KMS-11 (cell line): ENCODE measurements around the gene LPP.

Source experiments
- H2AFZ ChIP-seq: fragments of 200-600 bp; sonication (generic); 2 replicates; pipeline ENCODE4 v1.6.1; 2016; ENCODE audit warnings: antibody characterized with exemption, mixed run types, low read depth
- H3K27ac ChIP-seq: fragments of 200-600 bp; sonication (generic); 2 replicates; pipeline ENCODE4 v1.6.1; 2016; ENCODE audit warnings: mild to moderate bottlenecking, mixed run types
- H3K27me3 ChIP-seq: fragments of 200-600 bp; sonication (generic); 2 replicates; pipeline ENCODE4 v1.6.1; 2017; ENCODE audit warnings: mild to moderate bottlenecking, low read depth, mixed run types, moderate library complexity; ENCODE audit not compliant: insufficient read depth
- H3K36me3 ChIP-seq: fragments of 200-600 bp; sonication (generic); 2 replicates; pipeline ENCODE4 v1.6.1; 2017; ENCODE audit warnings: mild to moderate bottlenecking, mixed run types; ENCODE audit not compliant: insufficient read depth
- H3K4me1 ChIP-seq: fragments of 200-600 bp; sonication (generic); 2 replicates; pipeline ENCODE4 v1.6.1; 2016; ENCODE audit warnings: mild to moderate bottlenecking, low read depth, mixed run types; ENCODE audit not compliant: poor library complexity, severe bottlenecking
- H3K4me2 ChIP-seq: fragments of 200-600 bp; sonication (generic); 2 replicates; pipeline ENCODE4 v1.7.0; 2016; ENCODE audit warnings: mild to moderate bottlenecking, mixed run types
- H3K4me3 ChIP-seq: fragments of 200-600 bp; sonication (generic); IDR thresholded peaks from 2 replicates; pipeline ENCODE4 v1.6.1; 2017; ENCODE audit warnings: low read depth, low read length, mixed read lengths; ENCODE audit not compliant: insufficient read depth
- H3K79me2 ChIP-seq: fragments of 200-600 bp; sonication (generic); 2 replicates; pipeline ENCODE4 v1.6.1; 2016; ENCODE audit warnings: low read depth, mixed run types; ENCODE audit not compliant: insufficient read depth
- H3K9ac ChIP-seq: fragments of 200-600 bp; sonication (generic); 2 replicates; pipeline ENCODE4 v1.6.1; 2016; ENCODE audit warnings: mild to moderate bottlenecking, mixed run types
- H4K20me1 ChIP-seq: fragments of 200-600 bp; sonication (generic); 2 replicates; pipeline ENCODE4 v1.6.1; 2016; ENCODE audit warnings: mild to moderate bottlenecking, mixed run types; ENCODE audit not compliant: insufficient read depth
- CTCF ChIP-seq: fragments of 200-600 bp; sonication (generic); conservative IDR thresholded peaks from 2 replicates; pipeline ENCODE4 v1.6.1; 2017; ENCODE audit warnings: low read depth, mild to moderate bottlenecking, antibody characterized with exemption, low read length, moderate library complexity, mixed read lengths

The LPP gene

DNA sequence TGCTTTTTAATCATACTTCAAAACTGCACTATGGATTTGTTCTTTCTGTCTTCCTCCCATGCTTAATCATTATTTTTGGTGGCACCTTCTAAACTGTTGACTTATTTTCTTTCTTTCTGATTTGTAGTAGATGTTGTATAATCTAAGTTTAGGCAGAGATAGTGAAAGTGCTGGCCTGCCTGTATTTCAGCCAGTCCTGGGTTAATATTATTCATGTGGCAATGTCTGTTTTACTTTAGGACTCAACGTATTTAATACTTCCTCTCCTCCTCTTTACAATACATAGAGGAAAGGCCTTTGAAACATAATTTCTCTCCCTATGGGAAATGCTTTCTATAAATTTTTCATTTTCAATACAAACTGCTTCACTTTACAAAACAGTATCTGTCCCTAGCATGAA is 690.1 kb downstream of the LPP start:
- no peak for TF ChIP-seq CTCF
- H3K27ac ChIP-seq, result no peak overlapping the region

GRCh38 chr3:188845514-188845913 is 691.6 kb downstream of the LPP start:
- Histone ChIP-seq H3K9ac (no peak overlapping the region), H3K36me3 (no peaks in the 10 kb centered on the region), H3K4me1 (no peaks in the 10 kb centered on the region), H3K4me2 (no peak overlapping the region), H3K27me3 (no peaks in the 10 kb centered on the region), H3K27ac (no peak overlapping the region), H4K20me1 (no peaks in the 10 kb centered on the region), H2AFZ (no peak overlapping the region), H3K4me3 (no peak overlapping the region), H3K79me2 (no peaks in the 10 kb centered on the region)
- TF ChIP-seq CTCF, result no peak

More for the DNA sequence above, 690.1 kb downstream of the LPP start:
- Histone ChIP-seq H3K4me3 (no peak overlapping the region), H3K27me3 (no peaks in the 10 kb centered on the region), H3K36me3 (no peaks in the 10 kb centered on the region), H4K20me1 (no peaks in the 10 kb centered on the region), H3K9ac (no peak overlapping the region), H3K4me1 (no peaks in the 10 kb centered on the region), H2AFZ (no peak overlapping the region), H3K79me2 (no peaks in the 10 kb centered on the region), H3K4me2 (no peak overlapping the region)

GRCh38 chr3:188848947-188849346 is 695.0 kb downstream of the LPP start:
- no peak for TF ChIP-seq CTCF

GRCh38 chr3:188853856-188854771 is 700.2 kb downstream of the LPP start:
- no peak overlapping the region for H2AFZ ChIP-seq
- H3K79me2 ChIP-seq, result no peaks in the 10 kb centered on the region
- no peaks in the 10 kb centered on the region for H4K20me1 ChIP-seq
- H3K36me3 ChIP-seq, result no peaks in the 10 kb centered on the region
- no peak overlapping the region for H3K27ac ChIP-seq
- TF ChIP-seq CTCF, result no peak
- no peak overlapping the region for H3K4me3 ChIP-seq
- H3K4me2 ChIP-seq, result no peak overlapping the region
- H3K9ac ChIP-seq, result no peak overlapping the region
- H3K4me1 ChIP-seq, result no peaks in the 10 kb centered on the region
- no peaks in the 10 kb centered on the region for H3K27me3 ChIP-seq

More at GRCh38 chr3:188848947-188849346, 695.0 kb downstream of the LPP start:
- Histone ChIP-seq H3K27ac (no peak overlapping the region), H3K36me3 (no peaks in the 10 kb centered on the region), H3K9ac (no peak overlapping the region), H3K79me2 (no peaks in the 10 kb centered on the region), H4K20me1 (no peaks in the 10 kb centered on the region), H3K4me2 (no peak overlapping the region), H3K4me1 (no peaks in the 10 kb centered on the region), H3K27me3 (no peaks in the 10 kb centered on the region), H2AFZ (no peak overlapping the region), H3K4me3 (no peak overlapping the region)
